Measurements from ENCODE around the gene TMC5. TPM values are rescaled to one million over a fixed set of nuclear protein-coding genes. Genes with fewer than 3 reads are reported as not detected.

Gene TMC5
- total and polyA plus RNA-seq, 2 of the 8 experiments (the other 6 are each of a cell fraction or from before 2014, with no cell fraction given): 1.6 to 1.8 TPM

GRCh38 chr16:19527161-19527560 lies 109.5 kb downstream of the TMC5 start:
- Histone ChIP-seq H2BK15ac (ENCODE audit: low read length) (no peak overlapping the region), H3K27ac (ENCODE audit: low read depth, low read length) (no peak overlapping the region), H2BK20ac (ENCODE audit: low read length) (no peak overlapping the region), H3K9me3 (ENCODE audit: insufficient read depth in 2 of 2, low read depth in 1 of 2, low read length in 1 of 2) (no peaks in the 10 kb centered on the region), H3K4me2 (ENCODE audit: insufficient read depth in 1 of 2, low read depth in 2 of 2, low read length in 2 of 2) (no peak overlapping the region), H3K4me1 (replicated peaks in 1 of 4; ENCODE audit: control insufficient read depth in 3 of 4, insufficient read depth in 4 of 4, low read length in 3 of 4) (peaks cover 5 to 16% (median 8%) of the 10 kb centered on the region in 4 experiments; a peak in 6 of 7 replicates), H3K9ac (replicated peaks in 1 of 4; ENCODE audit: extremely low read depth in 1 of 4, low read depth in 3 of 4, low read length in 3 of 4) (no peak overlapping the region; a peak in 1 of 7 replicates), H2AK5ac (ENCODE audit: low read depth, low read length) (no peak overlapping the region), H3K14ac (ENCODE audit: insufficient read length) (no peak overlapping the region), H3K4me3 (ENCODE audit: extremely low read depth in 1 of 4, insufficient read depth in 2 of 4, low read depth in 3 of 4, low read length in 4 of 4) (no peak overlapping the region), H2BK120ac (replicated peaks; ENCODE audit: low read depth, low read length) (no peak overlapping the region), H4K5ac (ENCODE audit: insufficient read length, low read depth, low read length) (no peak overlapping the region), H3K4ac (replicated peaks; ENCODE audit: insufficient read length, low read depth, low read length) (no peak overlapping the region), H2BK12ac (ENCODE audit: low read depth, low read length) (no peak overlapping the region), H3K56ac (replicated peaks; ENCODE audit: insufficient read length, low read depth, low read length) (no peak overlapping the region), H4K91ac (replicated peaks; ENCODE audit: insufficient read length, low read length) (no peak overlapping the region), H2BK5ac (ENCODE audit: low read depth, low read length) (no peak overlapping the region), H2AFZ (ENCODE audit: low read length) (no peak overlapping the region), H3K27me3 (replicated peaks in 1 of 4; ENCODE audit: control insufficient read depth in 3 of 4, extremely low read depth in 1 of 4, insufficient read depth in 3 of 4, low read length in 3 of 4) (no peaks in the 10 kb centered on the region), H3K18ac (ENCODE audit: extremely low read depth, low read length) (no peak overlapping the region), H4K8ac (ENCODE audit: extremely low read depth, insufficient read depth, low read length) (no peak overlapping the region), H3K23me2 (ENCODE audit: low read depth, low read length) (peaks cover 5% of the 10 kb centered on the region), H3K79me1 (ENCODE audit: low read depth, low read length) (peaks cover 5% of the 10 kb centered on the region; the same call in 1 of the 2 replicates), H3K79me2 (ENCODE audit: control insufficient read depth in 1 of 2, insufficient read depth in 2 of 2, low read length in 2 of 2) (peaks cover 0 to 27% of the 10 kb centered on the region in 2 experiments; a peak in 3 of 4 replicates), H3K36me3 (ENCODE audit: control insufficient read depth in 2 of 4, insufficient read depth in 4 of 4, low read length in 3 of 4) (peaks cover 0 to 19% (median 11%) of the 10 kb centered on the region in 4 experiments; a peak in 4 of 8 replicates), H3K23ac (ENCODE audit: insufficient read length) (no peak overlapping the region), H4K20me1 (replicated peaks in 1 of 2; ENCODE audit: control insufficient read depth in 1 of 2, insufficient read depth in 2 of 2, low read length in 2 of 2) (no peaks in the 10 kb centered on the region)
- WGBS, 2 experiments (ENCODE audit: extremely low coverage in 1 of 2, insufficient coverage in 1 of 2, insufficient read length in 1 of 2, insufficient replicate concordance in 2 of 2, low coverage in 1 of 2, low lambda C conversion rate in 2 of 2, missing lambda C conversion rate in 1 of 2): 91% methylated on average over 1 of the region's 1 CpG; no CpG with 5 or more reads in 1 of the 2 experiments
- no peak for FAIRE-seq
- ChIA-PET CTCF (ENCODE audit: partially characterized antibody) (interaction anchor here (0.6 kb wide), 1 partner anchor 12 kb away, joined by 3 read pairs; no protein-coding TSS in a partner anchor), POLR2A (ENCODE audit: partially characterized antibody) (no interaction called here)
- no peak for DNase-seq (ENCODE audit: low read depth in 1 of 2, low spot score in 2 of 2)
- TF ChIP-seq SIRT6 (IDR thresholded peaks at IDR 0.05; ENCODE audit: low read length) (no peak), SP1 (IDR thresholded peaks at IDR 0.05; ENCODE audit: low read depth, low read length) (no peak), TEAD4 (IDR thresholded peaks at IDR 0.05; ENCODE audit: low read depth, low read length) (no peak), KDM5A (IDR thresholded peaks at IDR 0.05; ENCODE audit: low read length) (no peak), KDM4A (IDR thresholded peaks at IDR 0.05; ENCODE audit: low read depth, low read length, severe bottlenecking) (no peak), ATF3 (IDR thresholded peaks at IDR 0.05; ENCODE audit: insufficient read depth, low read depth, low read length) (no peak), CTBP2 (IDR thresholded peaks at IDR 0.05; ENCODE audit: borderline replicate concordance, insufficient read depth, insufficient read length, low read length) (no peak), MAX (IDR thresholded peaks at IDR 0.05) (no peak), SRF (IDR thresholded peaks at IDR 0.05; ENCODE audit: low read depth, low read length) (no peak), POU5F1 (IDR thresholded peaks at IDR 0.05; ENCODE audit: low read depth, low read length) (no peak)
